ENCODE results near the gene TMEM51. TPM values are rescaled to one million over a fixed set of nuclear protein-coding genes. Genes with fewer than 3 reads are reported as not detected.

TMEM51 gene
- polyA plus RNA-seq, 1 donor (not counting 4 experiments of a cell fraction or from before 2014, with no cell fraction given), result 12.9 TPM

DNA sequence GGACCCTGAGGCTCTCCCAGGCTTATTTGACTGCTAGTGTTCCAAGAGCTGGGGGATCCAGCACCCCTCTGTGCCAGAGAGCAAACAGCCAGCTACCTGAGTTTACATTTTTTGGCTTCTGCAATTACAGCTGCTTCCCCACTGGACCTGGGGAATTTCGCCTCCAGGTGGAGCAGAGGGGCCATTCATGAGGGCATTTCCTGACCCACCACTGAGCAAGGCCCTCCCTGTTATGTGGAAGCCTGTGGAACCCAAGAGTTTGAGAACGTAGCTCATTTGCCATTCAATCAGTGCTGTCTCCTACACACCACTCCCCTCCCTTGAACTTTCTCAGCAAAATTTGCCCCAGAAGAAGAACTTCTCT, 42.7 kb upstream of the TMEM51 start:
- dilution Hi-C loops (cut with MboI; ENCODE audit: extremely low pct_ligation_motif_present, low sequenced_read_pairs), result no loop called here
- Histone ChIP-seq H3K27me3 (ENCODE audit: control insufficient read depth, extremely low read depth, insufficient read depth, low read length) (no peaks in the 10 kb centered on the region), H3K4me3 (ENCODE audit: control insufficient read depth in 2 of 3, extremely low read depth in 1 of 3, insufficient read depth in 2 of 3, low read depth in 1 of 3, low read length in 3 of 3) (no peak overlapping the region), H2AFZ (ENCODE audit: control insufficient read depth, low read length) (no peak overlapping the region), H3K4me1 (ENCODE audit: control insufficient read depth, extremely low read depth, insufficient read depth, low read length) (no peaks in the 10 kb centered on the region), H4K20me1 (ENCODE audit: control insufficient read depth, extremely low read depth, insufficient read depth, low read length) (no peaks in the 10 kb centered on the region), H3K9me3 (ENCODE audit: control insufficient read depth, low read depth, low read length) (no peaks in the 10 kb centered on the region), H3K4me2 (ENCODE audit: control insufficient read depth, extremely low read depth, insufficient read depth, low read depth, low read length) (no peak overlapping the region), H3K9me1 (ENCODE audit: control insufficient read depth, extremely low read depth, insufficient read depth, low read length) (no peaks in the 10 kb centered on the region), H3K79me2 (ENCODE audit: control insufficient read depth, insufficient read depth, low read length) (no peaks in the 10 kb centered on the region), H3K27ac (ENCODE audit: control insufficient read depth, insufficient read depth, low read length) (no peak overlapping the region), H3K36me3 (ENCODE audit: control insufficient read depth in 2 of 2, extremely low read depth in 1 of 2, insufficient read depth in 2 of 2, low read length in 2 of 2) (no peaks in the 10 kb centered on the region), H3K9ac (ENCODE audit: control insufficient read depth, extremely low read depth, insufficient read depth, low read length) (no peak overlapping the region)
- TF ChIP-seq, protein P1, sequence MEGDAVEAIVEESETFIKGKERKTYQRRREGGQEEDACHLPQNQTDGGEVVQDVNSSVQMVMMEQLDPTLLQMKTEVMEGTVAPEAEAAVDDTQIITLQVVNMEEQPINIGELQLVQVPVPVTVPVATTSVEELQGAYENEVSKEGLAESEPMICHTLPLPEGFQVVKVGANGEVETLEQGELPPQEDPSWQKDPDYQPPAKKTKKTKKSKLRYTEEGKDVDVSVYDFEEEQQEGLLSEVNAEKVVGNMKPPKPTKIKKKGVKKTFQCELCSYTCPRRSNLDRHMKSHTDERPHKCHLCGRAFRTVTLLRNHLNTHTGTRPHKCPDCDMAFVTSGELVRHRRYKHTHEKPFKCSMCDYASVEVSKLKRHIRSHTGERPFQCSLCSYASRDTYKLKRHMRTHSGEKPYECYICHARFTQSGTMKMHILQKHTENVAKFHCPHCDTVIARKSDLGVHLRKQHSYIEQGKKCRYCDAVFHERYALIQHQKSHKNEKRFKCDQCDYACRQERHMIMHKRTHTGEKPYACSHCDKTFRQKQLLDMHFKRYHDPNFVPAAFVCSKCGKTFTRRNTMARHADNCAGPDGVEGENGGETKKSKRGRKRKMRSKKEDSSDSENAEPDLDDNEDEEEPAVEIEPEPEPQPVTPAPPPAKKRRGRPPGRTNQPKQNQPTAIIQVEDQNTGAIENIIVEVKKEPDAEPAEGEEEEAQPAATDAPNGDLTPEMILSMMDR (optimal IDR thresholded peaks at IDR 0.05 in 1 of 3, IDR thresholded peaks at IDR 0.05 in 1 of 3, conservative IDR thresholded peaks at IDR 0.05 in 1 of 3; ENCODE audit: extremely low read depth in 1 of 3, insufficient read depth in 2 of 3, low read length in 3 of 3), result no peak
- no peak for TF ChIP-seq EZH2 (IDR thresholded peaks at IDR 0.05; ENCODE audit: low read length)
- DNase-seq (ENCODE audit: low read depth, low spot score) (no peak), FAIRE-seq (no peak)

DNA sequence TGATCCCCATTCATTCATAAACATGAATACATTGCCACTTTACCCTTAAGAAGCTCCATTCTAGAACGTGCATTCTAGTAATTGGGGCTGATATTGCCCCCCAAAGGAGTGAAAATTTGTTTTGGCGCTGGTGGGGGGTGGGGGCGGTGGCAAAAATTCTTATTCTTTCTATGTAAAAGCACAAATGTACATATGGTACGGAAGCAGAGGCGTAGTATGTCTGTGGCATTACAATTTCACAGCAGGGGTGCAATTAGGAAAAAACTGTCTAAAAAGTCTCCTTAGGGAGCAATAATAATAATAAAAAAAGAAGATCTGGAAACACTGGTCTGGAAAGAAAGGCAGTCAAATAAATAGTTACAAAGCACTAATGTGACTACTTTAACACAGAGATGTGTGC, 40.4 kb upstream of the TMEM51 start:
- Histone ChIP-seq H3K9me3 (ENCODE audit: control insufficient read depth, low read depth, low read length) (no peaks in the 10 kb centered on the region), H3K4me1 (ENCODE audit: control insufficient read depth, extremely low read depth, insufficient read depth, low read length) (no peaks in the 10 kb centered on the region), H3K4me2 (ENCODE audit: control insufficient read depth, extremely low read depth, insufficient read depth, low read depth, low read length) (no peak overlapping the region), H4K20me1 (ENCODE audit: control insufficient read depth, extremely low read depth, insufficient read depth, low read length) (no peaks in the 10 kb centered on the region), H2AFZ (ENCODE audit: control insufficient read depth, low read length) (no peak overlapping the region), H3K27me3 (ENCODE audit: control insufficient read depth, extremely low read depth, insufficient read depth, low read length) (peaks cover 3% of the 10 kb centered on the region), H3K4me3 (ENCODE audit: control insufficient read depth in 2 of 3, extremely low read depth in 1 of 3, insufficient read depth in 2 of 3, low read depth in 1 of 3, low read length in 3 of 3) (no peak overlapping the region), H3K27ac (ENCODE audit: control insufficient read depth, insufficient read depth, low read length) (no peak overlapping the region), H3K36me3 (ENCODE audit: control insufficient read depth in 2 of 2, extremely low read depth in 1 of 2, insufficient read depth in 2 of 2, low read length in 2 of 2) (no peaks in the 10 kb centered on the region), H3K9ac (ENCODE audit: control insufficient read depth, extremely low read depth, insufficient read depth, low read length) (no peak overlapping the region), H3K9me1 (ENCODE audit: control insufficient read depth, extremely low read depth, insufficient read depth, low read length) (no peaks in the 10 kb centered on the region), H3K79me2 (ENCODE audit: control insufficient read depth, insufficient read depth, low read length) (no peaks in the 10 kb centered on the region)
- dilution Hi-C loops (cut with MboI; ENCODE audit: extremely low pct_ligation_motif_present, low sequenced_read_pairs), result no loop called here
- TF ChIP-seq EZH2 (IDR thresholded peaks at IDR 0.05; ENCODE audit: low read length), result no peak
- TF ChIP-seq, protein P1 (optimal IDR thresholded peaks at IDR 0.05 in 1 of 3, IDR thresholded peaks at IDR 0.05 in 1 of 3, conservative IDR thresholded peaks at IDR 0.05 in 1 of 3; ENCODE audit: extremely low read depth in 1 of 3, insufficient read depth in 2 of 3, low read length in 3 of 3), result no peak
- FAIRE-seq (no peak), DNase-seq (ENCODE audit: low read depth, low spot score) (no peak)

Data from keratinocyte (primary cell).